ENCODE results near the gene ZC2HC1B.

ZC2HC1B gene

GRCh38 chr6:143961886-143962878 lies 97.9 kb downstream of the ZC2HC1B start:
- DNase-seq (ENCODE audit: low read depth, low spot score) = peak; percentile 49

GRCh38 chr6:143963158-143963919 lies 99.1 kb downstream of the ZC2HC1B start:
- DNase-seq (ENCODE audit: low read depth, low spot score) = no peak

GRCh38 chr6:143964674-143965081 lies 100.4 kb downstream of the ZC2HC1B start:
- peak; percentile 55 for DNase-seq (ENCODE audit: low read depth, low spot score)

GRCh38 chr6:143965503-143966171 lies 101.4 kb downstream of the ZC2HC1B start:
- DNase-seq (ENCODE audit: low read depth, low spot score) = no peak

GRCh38 chr6:143966312-143966711 lies 102.0 kb downstream of the ZC2HC1B start:
- no peak for DNase-seq (ENCODE audit: low read depth, low spot score)

GRCh38 chr6:143967706-143968376 lies 103.6 kb downstream of the ZC2HC1B start:
- DNase-seq (ENCODE audit: low read depth, low spot score) = no peak

GRCh38 chr6:143969077-143969476 lies 104.8 kb downstream of the ZC2HC1B start:
- peak; percentile 50 for DNase-seq (ENCODE audit: low read depth, low spot score)

GRCh38 chr6:143970456-143971218 lies 106.4 kb downstream of the ZC2HC1B start:
- DNase-seq (ENCODE audit: low read depth, low spot score) = no peak

- no peak for DNase-seq (ENCODE audit: low read depth, low spot score)
Measured at GRCh38 chr6:143971482-143972205, 107.4 kb downstream of the ZC2HC1B start.

GRCh38 chr6:143973097-143973966 lies 109.1 kb downstream of the ZC2HC1B start:
- peak; percentile 97 for DNase-seq (ENCODE audit: low read depth, low spot score)

GRCh38 chr6:143974089-143974488 lies 109.8 kb downstream of the ZC2HC1B start:
- no peak for DNase-seq (ENCODE audit: low read depth, low spot score)

- no peak for DNase-seq (ENCODE audit: low read depth, low spot score)
Measured at GRCh38 chr6:143976806-143977349, 112.6 kb downstream of the ZC2HC1B start.

GRCh38 chr6:143980921-143981320 lies 116.6 kb downstream of the ZC2HC1B start:
- no peak for DNase-seq (ENCODE audit: low read depth, low spot score)

- DNase-seq (ENCODE audit: low read depth, low spot score) = no peak
Measured at GRCh38 chr6:143982968-143983367, 118.7 kb downstream of the ZC2HC1B start.

GRCh38 chr6:143984666-143985065 lies 120.4 kb downstream of the ZC2HC1B start:
- no peak for DNase-seq (ENCODE audit: low read depth, low spot score)

- no peak for DNase-seq (ENCODE audit: low read depth, low spot score)
Measured at GRCh38 chr6:143986463-143987065, 122.3 kb downstream of the ZC2HC1B start.

All from ELF-1 (cell line).